HepG2 (cell line): ENCODE results near the gene CEP89. TPM values are rescaled to one million over a fixed set of nuclear protein-coding genes. Genes with fewer than 3 reads are reported as not detected.

Experiments
- ATAC-seq: fragments of 200-7000 bp; cut with Tn5 transposase; 3 replicates; pipeline ENCODE4 v1.9.1; 2020; ENCODE audit warnings: mild to moderate bottlenecking, moderate library complexity
- BruUV-seq: library from RNA; stranded (reverse); fragments of 400-500 nt; replicated peaks from 2 replicates; lab custom pipeline; 2021; lab: Mats Ljungman, UMichigan
- CTCF ChIA-PET: fragments of 300-600 bp; formaldehyde crosslinking; extraction: SDS; loops from one replicate; lab custom pipeline; 2021; ENCODE audit warnings: low total read pairs, inconsistent platforms, low intra/inter-chr PET ratio; lab: Yijun Ruan, JAX
- POLR2A ChIA-PET: fragments of 350-600 bp; sonication (Branson Sonifier 250); formaldehyde crosslinking; loops from one replicate; lab custom pipeline; 2020; ENCODE audit warnings: antibody characterized with exemption, inconsistent platforms; lab: Yijun Ruan, JAX
- DNase-seq: peaks from one replicate; pipeline ENCODE4 v3.0.0-alpha.2; 2015; ENCODE audit warnings: low spot score
- FAIRE-seq: peaks from 3 replicates; lab custom pipeline; 2011; peaks lifted over from hg19 to GRCh38; lab: Jason Lieb, UNC
- H2AFZ ChIP-seq: one replicate; pipeline ENCODE4 v1.6.1; 2011; ENCODE audit warnings: low read length, inconsistent platforms
- H3K27ac ChIP-seq: fragments of 300-600 bp; 3 replicates; pipeline ENCODE4 v1.8.0; 2011; ENCODE audit warnings: mixed run types, mild to moderate bottlenecking, mixed read lengths, low read length, inconsistent platforms; ENCODE audit not compliant: insufficient read depth; ENCODE audit errors: extremely low read length
- H3K27me3 ChIP-seq, 2 experiments: fragments of 200-600 bp in 1 of 2; 2 replicates in 1 of 2; 3 replicates in 1 of 2; pipeline versions ENCODE4 v1.6.0 to v1.8.0; 2011; ENCODE audit warnings: low read length in 2 of 2, mild to moderate bottlenecking in 2 of 2, moderate library complexity in 2 of 2, inconsistent platforms in 1 of 2; ENCODE audit not compliant: insufficient read depth in 2 of 2, control insufficient read depth in 1 of 2
- H3K36me3 ChIP-seq, 2 experiments: fragments of 200-600 bp in 1 of 2; replicated peaks in 1 of 2; 2 replicates in 1 of 2; 3 replicates in 1 of 2; pipeline versions ENCODE4 v1.5.1 to v1.8.0; 2011; ENCODE audit warnings: low read length in 2 of 2, inconsistent platforms in 1 of 2; ENCODE audit not compliant: insufficient read depth in 2 of 2, control insufficient read depth in 1 of 2
- H3K4me1 ChIP-seq: 2 replicates; pipeline ENCODE4 v1.5.1; 2012; ENCODE audit warnings: low read length, inconsistent platforms; ENCODE audit not compliant: insufficient read depth
- H3K4me2 ChIP-seq: 2 replicates; pipeline ENCODE4 v1.6.0; 2011; ENCODE audit warnings: low read depth, low read length, inconsistent platforms
- H3K4me3 ChIP-seq, 3 experiments: fragments of 200-600 bp in 1 of 3; sonication (generic), shearing (Covaris generic) in 1 of 3; replicated peaks in 1 of 3; 2 replicates each; pipeline ENCODE4 v1.5.1; 2011 to 2016; ENCODE audit warnings: low read length in 3 of 3, inconsistent platforms in 2 of 3, low read depth in 2 of 3, mild to moderate bottlenecking in 2 of 3, control low read depth in 1 of 3, mixed read lengths in 1 of 3; ENCODE audit not compliant: insufficient read depth in 1 of 3
- H3K79me2 ChIP-seq: one replicate; pipeline ENCODE4 v1.6.1; 2011; ENCODE audit warnings: low read length, inconsistent platforms; ENCODE audit not compliant: insufficient read depth
- H3K9ac ChIP-seq: 2 replicates; pipeline ENCODE4 v1.6.0; 2011; ENCODE audit warnings: mild to moderate bottlenecking, low read depth, low read length, inconsistent platforms; ENCODE audit not compliant: insufficient read depth
- H3K9me3 ChIP-seq: 2 replicates; pipeline ENCODE4 v1.5.1; 2012; ENCODE audit warnings: mild to moderate bottlenecking, low read length
- H4K20me1 ChIP-seq: 2 replicates; pipeline ENCODE4 v1.6.0; 2011; ENCODE audit warnings: inconsistent platforms, mild to moderate bottlenecking, low read length, moderate library complexity; ENCODE audit not compliant: insufficient read depth
- CREBL2 ChIP-seq: sonication (generic); formaldehyde crosslinking; IDR thresholded peaks from 2 replicates; pipeline ENCODE4 v1.8.1; 2023; ENCODE audit warnings: missing genetic modification reagents, mild to moderate bottlenecking, borderline replicate concordance
- DPF2 ChIP-seq: sonication (generic); formaldehyde crosslinking; IDR thresholded peaks from 2 replicates; pipeline ENCODE4 v1.4.0; 2020; ENCODE audit warnings: mild to moderate bottlenecking, low read depth, missing genetic modification reagents, borderline replicate concordance
- EZH2 ChIP-seq: conservative IDR thresholded peaks from 2 replicates; pipeline ENCODE4 v1.6.1; 2012; ENCODE audit warnings: mild to moderate bottlenecking, low read depth, low read length, moderate library complexity
- FOXP4 ChIP-seq: sonication (generic); formaldehyde crosslinking; IDR thresholded peaks from 2 replicates; pipeline ENCODE4 v1.4.0; 2020; ENCODE audit warnings: missing genetic modification reagents
- KLF16 ChIP-seq, 2 experiments: sonication (generic) in 1 of 2; formaldehyde crosslinking in 1 of 2; IDR thresholded peaks; 2 replicates each; pipeline versions ENCODE4 v1.6.1 to v1.8.0; 2016 to 2023; ENCODE audit warnings: missing genetic modification reagents in 2 of 2, missing compliant biosample characterization in 1 of 2
- NCOA2 ChIP-seq: sonication (generic); formaldehyde crosslinking; IDR thresholded peaks from 2 replicates; pipeline ENCODE4 v1.8.0; 2022; ENCODE audit warnings: inconsistent platforms
- PCBP1 ChIP-seq: fragments of 200-400 bp; formaldehyde crosslinking; IDR thresholded peaks from 2 replicates; pipeline ENCODE4 v1.6.1; 2017; ENCODE audit warnings: mild to moderate bottlenecking, low read depth, low read length, borderline replicate concordance
- SIX4 ChIP-seq: sonication (generic); formaldehyde crosslinking; IDR thresholded peaks from 2 replicates; pipeline ENCODE4 v1.4.0; 2020; ENCODE audit warnings: missing genetic modification reagents
- TAF15 ChIP-seq: fragments of 200-400 bp; formaldehyde crosslinking; IDR thresholded peaks from one replicate; pipeline ENCODE4 v1.6.1; 2018; ENCODE audit warnings: mild to moderate bottlenecking, low read depth, low read length; ENCODE audit not compliant: poor library complexity, severe bottlenecking
- ZNF142 ChIP-seq: sonication (generic); formaldehyde crosslinking; IDR thresholded peaks from 2 replicates; pipeline ENCODE4 v1.4.0; 2020; ENCODE audit warnings: missing genetic modification reagents
- ZNF143 ChIP-seq: sonication (generic); formaldehyde crosslinking; IDR thresholded peaks from 2 replicates; pipeline ENCODE4 v1.4.0; 2020; ENCODE audit warnings: missing genetic modification reagents
- ZNF530 ChIP-seq: sonication (generic); formaldehyde crosslinking; IDR thresholded peaks from 2 replicates; pipeline ENCODE4 v1.5.0; 2020; ENCODE audit warnings: low read depth, mild to moderate bottlenecking, missing genetic modification reagents
- ZNF543 ChIP-seq: sonication (generic); formaldehyde crosslinking; IDR thresholded peaks from 2 replicates; pipeline ENCODE4 v1.4.0; 2020; ENCODE audit warnings: mild to moderate bottlenecking, missing genetic modification reagents
- ZNF562 ChIP-seq: sonication (generic); formaldehyde crosslinking; IDR thresholded peaks from 2 replicates; pipeline ENCODE4 v1.8.0; 2022; ENCODE audit warnings: missing genetic modification reagents, borderline replicate concordance
- ZNF580 ChIP-seq: IDR thresholded peaks from 2 replicates; pipeline ENCODE4 v1.6.1; 2016; ENCODE audit warnings: low read depth, borderline replicate concordance
- ZNF850 ChIP-seq: sonication (generic); formaldehyde crosslinking; conservative IDR thresholded peaks from 2 replicates; pipeline ENCODE4 v1.9.0; 2021; ENCODE audit warnings: mild to moderate bottlenecking, missing genetic modification reagents
- WGBS: methylation state at CpG from one replicate; pipeline ENCODE4 v1.1.6; 2017; ENCODE audit warnings: low lambda C conversion rate; 5-methylcytosine and 5-hydroxymethylcytosine counted together
- in situ Hi-C: cut with HindIII; loops from 2 replicates; pipeline ENCODE4 v1.10.0; 2017; ENCODE audit warnings: low pct_unique_long_range_greater_than_20kb; ENCODE audit not compliant: extremely low pct_ligation_motif_present
- intact Hi-C: fragments of 100-400 bp; cut with micrococcal nuclease; formaldehyde crosslinking; loops from one replicate; pipeline ENCODE4 v1.10.0; 2022; ENCODE audit not compliant: unreplicated experiment
- polyA plus RNA-seq, 8 experiments: library from polyadenylated mRNA; depleted of rRNA in 3 of 8; stranded (reverse) in 7 of 8; unstranded in 1 of 8; fragments of >200 nt; fragmentation: Illumina TruSeq in 4 of 8; extraction: Trizol in 4 of 8; gene quantifications; 2 replicates each; pipeline versions ENCODE4 v1.2.1 to v1.2.3, GENCODE V29; 2011 to 2016; ENCODE audit warnings: low read depth in 4 of 8, missing spikeins in 1 of 8, mixed read lengths in 1 of 8; ENCODE audit not compliant: insufficient read depth in 1 of 8
- total RNA-seq, 5 experiments: library from RNA; depleted of rRNA; stranded (reverse); fragments of >200 nt; fragmentation: Illumina TruSeq; extraction: Trizol; gene quantifications; 2 replicates each; pipeline ENCODE4 v1.2.3, GENCODE V29; 2016; ENCODE audit warnings: low read depth in 1 of 5

The CEP89 gene
- total and polyA plus RNA-seq, 2 of the 13 experiments (the other 11 are each of a cell fraction or from before 2014, with no cell fraction given): 7.2 to 10.9 TPM

- no peaks in the 10 kb centered on the region for H4K20me1 ChIP-seq
- ChIA-PET CTCF (no interaction called here), POLR2A (no interaction called here)
- H3K9ac ChIP-seq: no peak overlapping the region
- no TSS peak for BruUV-seq
- H3K27me3 ChIP-seq: no peaks in the 10 kb centered on the region
- in situ Hi-C loops: no loop called here
- peaks cover 11% of the 10 kb centered on the region for H3K9me3 ChIP-seq
- H2AFZ ChIP-seq: no peak overlapping the region
- no peak overlapping the region for H3K4me2 ChIP-seq
- FAIRE-seq (no peak), DNase-seq (no peak), ATAC-seq (no peak)
- no peaks in the 10 kb centered on the region for H3K79me2 ChIP-seq
- no peak overlapping the region for H3K27ac ChIP-seq
- WGBS: 100% methylated on average over 1 of the region's 1 CpG
- H3K4me1 ChIP-seq: no peaks in the 10 kb centered on the region
- H3K4me3 ChIP-seq: no peak overlapping the region
- intact Hi-C loops: no loop called here
- no peaks in the 10 kb centered on the region; a peak in 1 of 5 replicates for H3K36me3 ChIP-seq
- TF ChIP-seq KLF16 (CRISPR knock-in tag; IDR thresholded peaks at IDR 0.05): no peak
- no peak for TF ChIP-seq TAF15
- TF ChIP-seq SIX4 (CRISPR knock-in tag): no peak
- no peak for TF ChIP-seq ZNF530 (CRISPR knock-in tag)
- TF ChIP-seq ZNF142 (CRISPR knock-in tag): no peak
- TF ChIP-seq ZNF543 (CRISPR knock-in tag): no peak
- TF ChIP-seq PCBP1: no peak
- no peak for TF ChIP-seq FOXP4 (CRISPR knock-in tag)
- TF ChIP-seq ZNF562: no peak
- no peak for TF ChIP-seq CREBL2 (CRISPR knock-in tag)
- TF ChIP-seq NCOA2 (CRISPR knock-in tag): no peak
- TF ChIP-seq ZNF143 (CRISPR knock-in tag): no peak
- TF ChIP-seq DPF2 (CRISPR knock-in tag): no peak
- TF ChIP-seq EZH2: no peak
- no peak for TF ChIP-seq ZNF580 (CRISPR knock-in tag)
- TF ChIP-seq ZNF850 (CRISPR knock-in tag): no peak
Measured at GRCh38 chr19:32896516-32897214, 75.1 kb downstream of the CEP89 start.
